Effector CD8-positive, alpha-beta T cell (primary cell): Measurements from ENCODE around the gene PDE6D.
"Not testable (repeated sequence)": the region's sequence is repeated elsewhere in the genome, so short reads cannot be mapped to it uniquely, and the experiment has no call there.

Experiments
- DNase-seq: peaks from one replicate; lab custom pipeline; 2025; lab: John Stamatoyannopoulos, UW

Gene PDE6D

GRCh38 chr2:231769170-231770136 lies 11.6 kb downstream of the PDE6D start:
- DNase-seq, result no peak

GRCh38 chr2:231765496-231765929 lies 15.6 kb downstream of the PDE6D start:
- no peak for DNase-seq

DNA sequence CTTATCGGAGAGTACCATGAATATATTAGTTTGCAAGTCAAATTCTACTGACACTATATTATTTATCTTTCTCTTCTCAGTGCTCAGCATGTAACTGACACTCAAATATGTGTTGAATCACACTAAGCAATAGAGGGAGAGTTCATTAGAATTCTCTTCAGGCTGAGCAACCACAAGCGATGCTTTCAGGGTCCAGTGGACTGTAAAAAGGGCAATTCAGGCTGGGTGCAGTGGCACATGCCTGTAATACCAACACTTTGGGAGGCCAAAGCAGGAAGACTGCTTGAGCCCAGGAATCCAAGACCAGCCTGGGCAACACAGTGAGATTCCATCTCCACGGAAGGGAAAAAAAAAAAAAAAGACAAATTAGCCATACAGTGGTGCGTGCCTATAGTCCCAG lies 16.3 kb downstream of the PDE6D start:
- no peak for DNase-seq

DNA sequence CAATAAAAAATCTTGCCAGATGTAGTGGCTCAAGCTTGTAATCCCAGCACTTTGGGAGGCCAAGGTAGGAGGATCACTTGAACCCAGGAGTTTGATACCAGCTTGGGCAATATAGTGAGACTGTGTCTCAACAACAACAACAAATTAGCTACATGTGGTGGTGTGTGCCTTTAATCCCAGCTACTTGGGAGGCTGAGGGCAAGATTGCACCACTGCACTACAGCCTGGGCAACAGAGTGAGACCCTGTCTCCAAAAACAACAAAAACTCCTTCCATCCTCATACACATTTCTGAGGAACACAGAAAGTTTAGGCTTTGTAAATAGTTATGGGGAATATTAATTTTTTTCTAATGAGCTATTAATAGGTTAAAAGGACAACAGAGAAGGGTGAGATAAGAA lies 17.0 kb downstream of the PDE6D start:
- DNase-seq, result no peak

- DNase-seq, result no peak
These were observed 19.3 kb downstream of the PDE6D start for GRCh38 chr2:231761735-231762134.

DNA sequence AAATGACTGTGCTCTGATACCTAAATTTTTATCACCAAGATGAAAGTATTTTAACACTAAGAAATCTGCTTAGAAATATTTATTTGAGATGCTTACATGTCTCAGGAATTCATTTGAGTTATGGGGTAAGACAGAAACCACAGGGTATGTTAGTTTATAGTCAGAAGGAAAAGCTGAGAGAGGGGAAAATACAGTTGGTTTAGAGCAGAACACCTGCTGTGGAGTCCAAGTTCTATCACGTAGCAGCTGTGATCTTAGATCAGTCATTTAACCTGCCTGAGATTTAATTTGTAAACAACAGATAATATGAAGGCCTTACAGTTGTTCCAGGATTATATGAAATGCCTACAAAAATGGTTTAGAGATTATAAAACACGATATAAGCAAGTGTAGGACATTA lies 29.0 kb downstream of the PDE6D start:
- DNase-seq, result no peak

DNA sequence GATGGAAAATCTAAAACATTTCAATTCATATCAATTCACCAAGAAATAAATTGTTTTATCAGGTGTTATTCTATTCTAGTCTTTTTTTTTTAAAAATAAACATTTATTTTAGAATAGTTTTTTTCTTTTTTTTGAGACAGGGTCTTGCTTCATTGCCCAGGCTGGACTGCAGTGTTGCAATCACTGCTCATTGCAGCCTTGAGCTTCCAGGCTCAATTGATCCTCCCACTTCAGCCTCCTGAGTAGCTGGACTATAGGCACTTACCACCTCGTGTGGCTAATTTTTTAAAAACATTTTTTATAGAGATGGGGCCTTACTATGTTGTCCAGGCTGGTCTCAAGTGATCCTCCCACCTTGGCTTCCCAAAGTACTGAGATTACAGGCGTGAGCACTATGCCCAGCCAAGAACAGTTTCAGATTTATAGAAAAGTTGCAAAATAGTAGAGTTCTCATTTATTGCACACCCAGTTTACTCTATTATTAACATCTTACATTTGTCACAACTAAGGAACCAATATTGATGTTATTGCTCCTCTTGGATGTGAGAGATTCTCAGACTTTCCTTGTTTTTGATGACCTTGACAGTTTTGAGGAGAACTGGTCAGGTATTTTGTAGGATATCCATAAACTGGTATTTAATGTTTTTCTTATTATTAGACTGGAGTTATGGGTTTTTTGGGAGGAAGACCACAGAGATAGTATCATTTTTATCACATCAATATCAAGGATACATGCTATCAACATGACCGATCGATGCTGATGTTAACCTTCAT lies 29.9 kb downstream of the PDE6D start:
- DNase-seq, result no peak

- DNase-seq, result not testable (repeated sequence)
These were observed 32.1 kb downstream of the PDE6D start for GRCh38 chr2:231749016-231749415.

DNA sequence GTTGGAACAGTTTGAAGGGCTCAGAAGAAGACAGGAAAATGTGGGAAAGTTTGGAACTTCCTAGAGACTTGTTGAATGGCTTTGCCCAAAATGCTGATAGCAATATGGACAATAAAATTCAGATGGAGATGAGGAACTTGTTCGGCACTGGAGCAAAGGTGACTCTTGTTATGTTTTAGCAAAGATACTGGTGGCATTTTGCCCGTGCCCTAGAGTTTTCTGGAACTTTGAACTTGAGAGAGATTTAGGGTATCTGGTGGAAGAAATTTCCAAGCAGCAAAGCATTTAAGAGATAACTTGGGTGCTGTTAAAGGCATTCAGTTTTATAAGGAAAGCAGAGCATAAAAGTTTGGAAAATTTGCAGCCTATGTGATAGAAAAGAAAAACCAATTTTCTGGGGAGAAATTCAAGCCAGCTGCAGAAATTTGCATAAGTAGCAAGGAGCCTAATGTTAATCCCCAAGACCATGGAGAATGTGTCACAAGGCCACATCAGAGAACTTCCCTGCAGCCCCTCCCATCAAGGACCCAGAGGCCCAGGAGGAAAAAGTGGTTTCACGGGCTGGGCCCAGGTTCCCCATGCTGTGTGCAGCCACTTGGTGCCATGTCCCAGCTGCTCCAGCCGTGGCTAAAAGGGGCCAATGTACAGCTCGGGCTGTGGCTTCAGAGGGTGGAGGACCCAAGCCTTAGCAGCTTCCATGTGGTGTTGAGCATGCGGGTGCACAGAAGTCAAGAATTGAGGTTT lies 32.8 kb downstream of the PDE6D start:
- not testable (repeated sequence) for DNase-seq

DNA sequence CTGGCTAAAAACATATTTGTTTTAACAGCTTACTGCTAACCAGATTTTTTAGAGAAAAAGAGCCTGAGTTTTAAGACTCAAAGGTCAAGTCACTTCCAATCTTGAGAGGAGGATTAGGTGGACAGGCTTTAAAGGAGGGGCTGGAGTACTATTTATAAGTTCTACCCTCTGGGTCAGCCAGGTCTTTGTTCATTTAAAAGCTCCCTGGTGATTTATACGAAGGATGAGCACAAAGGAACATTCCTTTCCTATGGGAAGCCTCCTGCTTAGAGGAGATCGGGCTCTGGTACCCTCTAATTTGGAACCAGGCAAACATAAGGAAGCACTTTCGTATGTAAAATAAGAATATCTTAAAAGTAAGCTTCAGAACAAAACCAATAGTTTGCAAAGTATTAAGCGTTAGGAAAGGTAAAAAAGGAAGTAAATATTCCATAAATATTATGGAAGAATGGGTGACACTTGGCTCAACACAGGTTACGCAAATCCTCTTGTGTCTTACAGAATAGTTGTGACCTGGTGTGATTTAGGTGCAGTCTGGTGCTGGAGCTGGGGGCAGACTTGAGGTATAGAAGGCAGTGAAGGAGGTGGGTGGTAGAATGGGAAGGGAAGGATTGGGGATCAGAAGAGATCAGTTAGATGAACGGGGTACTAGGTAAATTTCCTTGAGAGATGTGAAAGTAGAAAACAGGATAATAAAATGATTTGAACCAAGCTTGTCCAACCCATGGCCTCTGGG lies 35.6 kb downstream of the PDE6D start:
- DNase-seq, result no peak

- DNase-seq, result no peak
These were observed 37.5 kb downstream of the PDE6D start for GRCh38 chr2:231743376-231744116.

- no peak for DNase-seq
These were observed 43.3 kb downstream of the PDE6D start for GRCh38 chr2:231737761-231738160.

- DNase-seq, result no peak
These were observed 48.5 kb downstream of the PDE6D start for GRCh38 chr2:231732604-231733003.

DNA sequence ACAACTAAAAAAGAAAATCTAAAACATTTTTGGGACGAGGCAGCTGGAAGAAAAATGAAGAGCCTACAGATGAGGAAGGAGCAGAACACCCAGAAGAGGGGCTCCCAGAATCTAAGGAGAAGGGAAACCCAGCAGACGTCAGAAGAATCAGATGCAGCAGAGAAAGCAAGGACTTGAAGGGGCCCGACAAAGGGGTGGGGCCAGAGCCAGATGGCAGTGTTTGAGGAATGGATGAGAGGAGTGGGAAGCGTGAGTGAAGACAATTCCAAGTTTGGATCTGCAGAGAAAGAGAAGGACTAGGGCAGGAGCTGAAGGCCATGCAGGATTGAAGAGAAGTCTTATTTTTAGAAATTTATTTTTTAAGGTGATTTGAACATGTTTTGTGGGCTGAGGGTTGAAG lies 53.5 kb downstream of the PDE6D start:
- no peak for DNase-seq

GRCh38 chr2:231726276-231726675 lies 54.8 kb downstream of the PDE6D start:
- DNase-seq, result no peak

- DNase-seq, result no peak
These were observed 55.6 kb downstream of the PDE6D start for GRCh38 chr2:231725476-231725875.

- DNase-seq, result no peak
These were observed 58.3 kb downstream of the PDE6D start for GRCh38 chr2:231722721-231723307.

DNA sequence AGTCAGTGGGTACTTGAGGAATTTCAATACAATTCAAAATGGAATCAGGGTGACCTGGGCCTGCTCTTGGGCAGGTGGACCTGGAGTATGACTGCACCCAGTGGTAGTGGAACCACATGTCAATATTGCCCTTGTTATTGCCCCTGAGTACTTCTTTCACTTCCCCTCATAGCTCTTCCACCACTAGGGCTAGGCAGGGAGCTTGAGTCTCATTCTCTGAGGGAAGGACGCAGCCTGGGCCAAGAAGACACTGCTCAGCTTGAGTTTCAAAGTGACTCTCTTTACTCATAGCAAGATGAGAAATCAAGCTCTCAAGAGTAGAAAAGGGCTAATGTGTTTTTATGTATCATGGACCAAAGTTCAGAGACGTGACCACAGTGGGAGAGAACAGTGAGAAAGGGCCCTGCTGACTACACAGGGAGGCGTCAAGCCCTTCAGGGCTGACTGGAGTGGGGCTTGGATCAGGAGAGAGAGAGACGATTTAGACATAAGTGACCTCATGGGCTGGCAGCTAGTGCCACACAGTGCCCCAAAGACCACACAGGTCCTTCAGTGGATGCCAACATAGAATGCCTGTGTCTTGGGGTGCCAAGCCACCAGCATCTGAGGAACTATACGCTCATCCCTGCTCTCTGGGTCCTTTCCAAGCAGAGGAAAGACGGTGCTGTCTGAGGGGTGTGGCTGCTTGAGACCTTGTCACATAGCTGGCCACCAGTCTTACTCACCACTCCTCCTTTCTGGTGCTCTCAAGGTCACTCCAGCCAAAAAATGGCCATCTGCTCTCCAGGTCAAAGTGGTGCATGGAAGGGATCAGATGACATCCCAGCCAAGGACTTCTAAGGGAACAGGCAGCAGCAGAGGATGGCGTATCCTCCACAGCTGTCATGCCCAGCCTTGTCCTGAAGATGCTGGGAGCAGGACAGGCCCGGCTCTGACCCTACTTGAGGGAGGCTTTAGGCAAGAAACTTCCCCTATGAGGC lies 59.8 kb downstream of the PDE6D start:
- no peak for DNase-seq
